ENCODE measurements around the gene TMEM179B.
A peak's percentile ranks its signal among the peaks of the same experiment; 100 is the strongest.

TMEM179B gene

DNA sequence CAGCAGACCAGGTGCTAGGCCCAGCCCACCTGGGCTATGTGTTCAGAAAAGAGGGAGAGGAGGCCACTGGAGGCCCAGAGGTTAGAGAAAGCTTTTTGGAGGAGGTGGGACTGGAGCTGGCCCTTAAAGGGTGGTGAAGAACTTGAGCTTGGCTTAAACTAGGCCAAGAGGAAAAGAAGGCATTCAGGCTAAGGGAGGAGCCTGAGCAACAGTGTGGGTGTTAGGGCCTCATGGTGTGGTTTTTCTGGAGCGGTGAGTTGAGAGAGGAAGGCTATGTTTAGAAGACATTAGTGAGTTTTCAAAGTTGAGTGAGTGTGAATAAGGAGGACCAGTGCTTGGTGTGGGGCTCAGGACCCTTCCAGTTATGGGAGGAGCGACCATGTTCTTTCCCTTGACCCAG, 9.8 kb upstream of the TMEM179B start:
- no peaks in the 10 kb centered on the region for H3K27me3 ChIP-seq (ENCODE audit: insufficient read depth, insufficient read length)
- H3K9ac ChIP-seq (ENCODE audit: insufficient read length, low read depth), result no peak overlapping the region
- no peak overlapping the region for H3K4me3 ChIP-seq (ENCODE audit: insufficient read length, low read depth)
- H3K36me3 ChIP-seq (ENCODE audit: insufficient read depth, insufficient read length, low read length), result peaks cover 60% of the 10 kb centered on the region
- no peaks in the 10 kb centered on the region for H3K9me3 ChIP-seq (ENCODE audit: insufficient read depth, low read length)
- DNase-seq (ENCODE audit: low read depth, low spot score), result no peak
- H3K4me1 ChIP-seq (ENCODE audit: insufficient read depth, insufficient read length), result no peaks in the 10 kb centered on the region
- TF ChIP-seq YY1 (IDR thresholded peaks at IDR 0.05; ENCODE audit: insufficient read depth, insufficient read length) (no peak), SUZ12 (IDR thresholded peaks at IDR 0.05; ENCODE audit: extremely low read depth, insufficient read depth, insufficient read length) (no peak), ZNF274 (IDR thresholded peaks at IDR 0.05; ENCODE audit: low read depth, low read length) (no peak)

DNA sequence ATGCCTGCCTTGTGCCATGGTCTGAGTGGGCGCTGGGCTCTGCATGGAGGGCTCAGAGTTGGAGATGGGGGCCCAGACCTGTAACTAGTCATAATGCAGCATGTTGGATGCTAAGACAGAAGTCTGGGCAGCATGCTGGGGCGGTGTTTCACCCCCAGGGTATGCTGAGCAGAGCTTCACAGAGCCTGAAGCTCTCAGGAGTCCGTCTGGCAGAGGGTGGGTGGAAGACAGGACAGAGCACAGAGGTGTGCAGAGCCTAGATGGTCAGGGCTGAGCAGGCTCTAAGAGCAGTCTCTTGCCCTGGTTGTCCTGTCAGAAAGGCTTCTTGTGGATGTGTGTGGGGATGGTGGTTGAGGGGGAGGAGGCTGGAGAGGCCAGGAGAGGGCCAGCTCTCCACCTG, 8.8 kb upstream of the TMEM179B start:
- Histone ChIP-seq H3K4me1 (ENCODE audit: insufficient read depth, insufficient read length) (no peaks in the 10 kb centered on the region), H3K9ac (ENCODE audit: insufficient read length, low read depth) (no peak overlapping the region), H3K9me3 (ENCODE audit: insufficient read depth, low read length) (no peaks in the 10 kb centered on the region), H3K27me3 (ENCODE audit: insufficient read depth, insufficient read length) (no peaks in the 10 kb centered on the region), H3K36me3 (ENCODE audit: insufficient read depth, insufficient read length, low read length) (peaks cover 67% of the 10 kb centered on the region), H3K4me3 (ENCODE audit: insufficient read length, low read depth) (no peak overlapping the region)
- no peak for DNase-seq (ENCODE audit: low read depth, low spot score)
- TF ChIP-seq SUZ12 (IDR thresholded peaks at IDR 0.05; ENCODE audit: extremely low read depth, insufficient read depth, insufficient read length) (no peak), ZNF274 (IDR thresholded peaks at IDR 0.05; ENCODE audit: low read depth, low read length) (no peak), YY1 (IDR thresholded peaks at IDR 0.05; ENCODE audit: insufficient read depth, insufficient read length) (no peak)

DNA sequence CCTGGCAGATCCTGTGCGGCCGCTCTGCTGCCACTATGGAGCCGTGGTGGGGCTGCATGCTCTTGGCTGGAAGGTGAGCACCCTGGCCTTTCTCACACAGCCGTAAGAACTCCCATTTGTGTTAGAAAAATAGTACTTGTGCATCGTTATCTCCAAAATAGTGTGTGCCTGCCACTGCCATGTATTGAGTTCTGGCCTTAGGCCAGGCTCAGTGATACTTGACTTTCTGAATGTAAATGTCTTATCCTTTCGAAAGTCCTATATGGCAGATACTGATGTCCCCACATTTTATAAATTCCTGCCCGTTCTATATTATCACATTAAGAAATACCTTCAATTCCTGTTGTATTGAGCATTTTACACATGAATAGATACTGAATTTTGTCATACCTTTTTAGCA, 4.4 kb upstream of the TMEM179B start:
- H3K9me3 ChIP-seq (ENCODE audit: insufficient read depth, low read length), result no peaks in the 10 kb centered on the region
- DNase-seq (ENCODE audit: low read depth, low spot score), result no peak
- no peaks in the 10 kb centered on the region for H3K27me3 ChIP-seq (ENCODE audit: insufficient read depth, insufficient read length)
- no peaks in the 10 kb centered on the region for H3K4me1 ChIP-seq (ENCODE audit: insufficient read depth, insufficient read length)
- H3K4me3 ChIP-seq (ENCODE audit: insufficient read length, low read depth), result no peak overlapping the region
- H3K36me3 ChIP-seq (ENCODE audit: insufficient read depth, insufficient read length, low read length), result peaks cover 57% of the 10 kb centered on the region
- no peak for TF ChIP-seq SUZ12 (IDR thresholded peaks at IDR 0.05; ENCODE audit: extremely low read depth, insufficient read depth, insufficient read length)
- H3K9ac ChIP-seq (ENCODE audit: insufficient read length, low read depth), result no peak overlapping the region

DNA sequence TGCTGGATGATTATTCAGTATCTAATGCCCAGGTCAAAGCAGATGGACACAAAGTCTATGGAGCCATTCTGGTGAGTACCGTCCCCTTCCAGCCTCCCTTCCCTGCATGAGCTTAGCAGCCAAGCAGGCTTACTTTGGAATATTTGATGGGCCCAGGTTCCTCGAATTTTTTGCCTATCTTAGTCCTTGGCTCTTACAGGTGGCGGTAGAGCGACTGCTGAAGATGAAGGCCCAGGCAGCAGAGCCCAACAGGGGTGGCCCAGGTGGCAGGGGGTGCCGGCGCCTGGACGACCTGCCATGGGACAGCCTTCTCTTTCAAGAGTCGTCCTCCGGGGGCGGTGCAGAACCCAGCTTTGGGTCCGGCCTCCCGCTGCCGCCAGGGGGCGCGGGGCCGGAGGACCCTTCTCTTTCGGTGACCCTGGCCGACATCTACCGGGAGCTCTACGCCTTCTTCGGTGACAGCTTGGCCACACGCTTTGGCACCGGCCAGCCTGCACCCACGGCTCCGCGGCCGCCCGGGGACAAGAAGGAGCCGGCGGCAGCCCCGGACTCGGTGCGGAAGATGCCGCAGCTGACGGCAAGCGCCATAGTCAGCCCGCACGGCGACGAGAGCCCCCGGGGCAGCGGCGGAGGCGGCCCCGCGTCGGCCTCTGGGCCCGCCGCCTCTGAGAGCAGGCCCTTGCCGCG, 741 bp upstream of the TMEM179B start:
- TF ChIP-seq YY1 (IDR thresholded peaks at IDR 0.05; ENCODE audit: insufficient read depth, insufficient read length) (no peak), SUZ12 (IDR thresholded peaks at IDR 0.05; ENCODE audit: extremely low read depth, insufficient read depth, insufficient read length) (no peak), ZNF274 (IDR thresholded peaks at IDR 0.05; ENCODE audit: low read depth, low read length) (no peak)
- Histone ChIP-seq H3K9me3 (ENCODE audit: insufficient read depth, low read length) (no peaks in the 10 kb centered on the region), H3K9ac (ENCODE audit: insufficient read length, low read depth) (peak overlapping the region; percentile 92), H3K36me3 (ENCODE audit: insufficient read depth, insufficient read length, low read length) (peaks cover 65% of the 10 kb centered on the region), H3K4me1 (ENCODE audit: insufficient read depth, insufficient read length) (peaks cover 3% of the 10 kb centered on the region), H3K27me3 (ENCODE audit: insufficient read depth, insufficient read length) (no peaks in the 10 kb centered on the region), H3K4me3 (ENCODE audit: insufficient read length, low read depth) (peak overlapping the region; percentile 89)
- DNase-seq (ENCODE audit: low read depth, low spot score), result peak; percentile 82

DNA sequence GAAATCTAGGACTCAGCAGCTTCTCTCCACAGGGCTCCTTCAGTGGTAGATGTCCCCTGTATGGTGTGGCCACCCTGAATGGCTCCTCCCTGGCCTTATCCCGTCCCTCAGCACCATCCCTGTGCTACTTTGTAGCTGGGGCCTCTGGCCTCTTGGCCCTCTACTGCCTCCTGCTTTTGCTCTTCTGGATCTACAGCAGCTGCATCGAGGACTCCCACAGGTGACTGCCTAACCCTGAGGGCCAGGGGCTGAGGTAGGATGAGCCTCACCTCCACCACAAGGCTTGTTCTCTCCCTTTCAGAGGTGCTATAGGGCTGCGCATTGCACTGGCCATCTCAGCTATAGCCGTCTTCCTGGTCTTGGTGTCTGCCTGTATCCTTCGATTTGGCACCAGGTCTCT, 1.8 kb downstream of the TMEM179B start:
- H3K9ac ChIP-seq (ENCODE audit: insufficient read length, low read depth), result no peak overlapping the region
- no peaks in the 10 kb centered on the region for H3K9me3 ChIP-seq (ENCODE audit: insufficient read depth, low read length)
- no peaks in the 10 kb centered on the region for H3K27me3 ChIP-seq (ENCODE audit: insufficient read depth, insufficient read length)
- peaks cover 66% of the 10 kb centered on the region for H3K36me3 ChIP-seq (ENCODE audit: insufficient read depth, insufficient read length, low read length)
- no peak for DNase-seq (ENCODE audit: low read depth, low spot score)
- no peak overlapping the region for H3K4me3 ChIP-seq (ENCODE audit: insufficient read length, low read depth)
- no peak for TF ChIP-seq YY1 (IDR thresholded peaks at IDR 0.05; ENCODE audit: insufficient read depth, insufficient read length)
- no peak for TF ChIP-seq SUZ12 (IDR thresholded peaks at IDR 0.05; ENCODE audit: extremely low read depth, insufficient read depth, insufficient read length)
- TF ChIP-seq ZNF274 (IDR thresholded peaks at IDR 0.05; ENCODE audit: low read depth, low read length), result no peak
- H3K4me1 ChIP-seq (ENCODE audit: insufficient read depth, insufficient read length), result peaks cover 3% of the 10 kb centered on the region

DNA sequence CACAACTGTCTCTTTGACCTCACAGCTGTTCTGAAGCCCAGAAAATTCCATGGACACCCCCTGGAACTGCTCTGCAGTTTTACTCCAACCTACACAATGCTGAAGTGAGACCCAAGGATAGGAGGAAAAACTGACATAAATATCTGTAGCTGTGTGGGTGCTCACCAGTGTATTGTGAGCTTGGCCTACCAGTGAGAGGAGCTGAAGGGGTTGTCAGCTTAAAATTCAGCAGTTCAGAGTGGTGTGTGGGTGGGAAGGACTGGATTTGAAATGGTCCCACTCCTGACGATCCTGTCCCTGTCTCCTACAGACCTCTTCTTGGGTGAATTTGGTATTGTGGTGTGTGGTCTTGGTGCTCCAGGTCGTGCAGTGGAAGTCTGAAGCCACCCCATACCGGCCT, 2.4 kb downstream of the TMEM179B start:
- peaks cover 69% of the 10 kb centered on the region for H3K36me3 ChIP-seq (ENCODE audit: insufficient read depth, insufficient read length, low read length)
- peaks cover 3% of the 10 kb centered on the region for H3K4me1 ChIP-seq (ENCODE audit: insufficient read depth, insufficient read length)
- no peak overlapping the region for H3K9ac ChIP-seq (ENCODE audit: insufficient read length, low read depth)
- TF ChIP-seq ZNF274 (IDR thresholded peaks at IDR 0.05; ENCODE audit: low read depth, low read length), result no peak
- no peak for TF ChIP-seq YY1 (IDR thresholded peaks at IDR 0.05; ENCODE audit: insufficient read depth, insufficient read length)
- TF ChIP-seq SUZ12 (IDR thresholded peaks at IDR 0.05; ENCODE audit: extremely low read depth, insufficient read depth, insufficient read length), result no peak
- no peaks in the 10 kb centered on the region for H3K9me3 ChIP-seq (ENCODE audit: insufficient read depth, low read length)
- H3K4me3 ChIP-seq (ENCODE audit: insufficient read length, low read depth), result no peak overlapping the region
- no peaks in the 10 kb centered on the region for H3K27me3 ChIP-seq (ENCODE audit: insufficient read depth, insufficient read length)
- DNase-seq (ENCODE audit: low read depth, low spot score), result no peak

DNA sequence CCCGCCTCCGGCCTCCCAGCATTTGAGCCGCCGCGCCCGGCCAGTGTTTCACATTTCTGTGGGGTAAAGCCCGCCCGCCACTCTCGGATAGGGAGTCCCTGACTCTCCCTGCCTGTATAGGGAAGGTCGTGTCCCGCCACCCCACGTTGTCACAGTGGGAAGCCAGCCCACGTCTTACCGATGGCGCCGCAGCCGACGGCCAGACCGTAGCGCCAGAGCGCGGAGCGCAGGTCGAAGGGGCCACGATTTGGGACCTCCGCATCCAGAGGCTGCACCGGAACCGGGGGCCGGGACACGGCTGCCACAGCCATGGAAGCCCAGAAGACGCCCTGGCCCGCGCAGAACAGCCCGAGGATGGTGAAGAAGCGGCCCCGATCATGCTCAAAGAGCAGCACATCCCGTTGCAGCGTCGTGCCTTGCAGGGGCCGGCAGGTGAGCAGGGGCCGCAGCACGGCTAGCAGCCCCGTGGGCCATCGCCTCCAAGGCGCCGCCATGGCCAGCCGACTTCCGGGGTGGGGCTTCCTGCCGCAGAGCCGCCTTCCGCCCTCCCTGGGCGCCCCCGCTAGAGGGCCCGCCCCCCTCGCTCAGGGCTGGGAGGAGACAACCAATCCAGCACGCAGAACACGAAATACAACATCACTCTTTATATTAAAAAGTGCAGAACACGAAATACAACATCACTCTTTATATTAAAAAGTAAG, 4.4 kb downstream of the TMEM179B start, which contains the start of gene TMEM223:
Gene TMEM223 (minus strand): TSS at position 506 of the 701 bp plus-strand sequence. CDS start 12 bp downstream, at position 494.
- peak within 1 kb of the TSS; percentile 98 for H3K4me3 ChIP-seq (ENCODE audit: insufficient read length, low read depth)
- DNase-seq (ENCODE audit: low read depth, low spot score), result peak; percentile 74
- no peaks in the 10 kb centered on the region for H3K27me3 ChIP-seq (ENCODE audit: insufficient read depth, insufficient read length)
- H3K36me3 ChIP-seq (ENCODE audit: insufficient read depth, insufficient read length, low read length), result peaks cover 74% of the 10 kb centered on the region
- H3K9ac ChIP-seq (ENCODE audit: insufficient read length, low read depth), result peak within 1 kb of the TSS; percentile 99
- H3K4me1 ChIP-seq (ENCODE audit: insufficient read depth, insufficient read length), result peaks cover 3% of the 10 kb centered on the region
- H3K9me3 ChIP-seq (ENCODE audit: insufficient read depth, low read length), result no peaks in the 10 kb centered on the region
- peak; percentile 66 for TF ChIP-seq YY1 (IDR thresholded peaks at IDR 0.05; ENCODE audit: insufficient read depth, insufficient read length)
- no peak for TF ChIP-seq SUZ12 (IDR thresholded peaks at IDR 0.05; ENCODE audit: extremely low read depth, insufficient read depth, insufficient read length)

All from NT2/D1 (cell line).